GM19043 (cell line): ENCODE data around the gene FMOD.

Experiments
- ATAC-seq: cut with Tn5 transposase; IDR thresholded peaks from one replicate; pipeline ENCODE4 v1.9.1; 2021; ENCODE audit warnings: low read depth; ENCODE audit not compliant: unreplicated experiment

FMOD gene

DNA sequence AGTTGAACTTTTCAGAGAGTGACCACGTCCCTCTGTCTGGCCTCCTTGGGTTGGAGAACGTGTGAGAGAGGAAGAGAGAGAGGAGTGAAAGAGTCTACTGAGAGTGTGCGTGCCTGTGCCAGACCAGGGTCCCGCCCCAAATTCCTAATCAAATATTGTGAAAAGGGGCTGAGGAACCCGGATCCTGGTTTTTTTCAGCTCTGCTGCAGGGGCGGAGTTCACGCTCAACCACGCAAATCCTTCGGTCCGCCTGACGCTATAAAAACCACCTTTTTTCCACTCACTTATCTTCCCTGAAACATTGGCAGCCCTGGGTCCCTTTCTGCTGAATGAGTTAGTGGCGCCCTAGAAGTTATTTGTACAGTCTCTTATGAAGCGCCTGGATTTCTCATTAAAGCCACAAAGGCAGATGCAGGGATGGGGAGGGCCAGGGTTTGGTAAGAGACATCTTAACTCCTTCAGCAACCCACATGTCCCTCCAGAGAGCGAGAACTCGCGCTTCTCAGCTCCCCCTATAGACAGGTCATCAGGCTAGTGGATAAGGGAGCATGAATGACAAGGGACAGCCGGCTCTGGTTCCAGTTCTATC, at the start of gene FMOD:
Gene FMOD (minus strand): TSS at position 86 of the 589 bp plus-strand sequence. CDS start 2,852 bp downstream, outside the sequence.
- no peak for ATAC-seq

GRCh38 chr1:203396595-203397194, 45.8 kb upstream of the FMOD start:
- no peak for ATAC-seq

GRCh38 chr1:203395751-203396150, 44.8 kb upstream of the FMOD start:
- ATAC-seq: no peak

GRCh38 chr1:203390298-203390697, 39.4 kb upstream of the FMOD start:
- ATAC-seq: no peak

DNA sequence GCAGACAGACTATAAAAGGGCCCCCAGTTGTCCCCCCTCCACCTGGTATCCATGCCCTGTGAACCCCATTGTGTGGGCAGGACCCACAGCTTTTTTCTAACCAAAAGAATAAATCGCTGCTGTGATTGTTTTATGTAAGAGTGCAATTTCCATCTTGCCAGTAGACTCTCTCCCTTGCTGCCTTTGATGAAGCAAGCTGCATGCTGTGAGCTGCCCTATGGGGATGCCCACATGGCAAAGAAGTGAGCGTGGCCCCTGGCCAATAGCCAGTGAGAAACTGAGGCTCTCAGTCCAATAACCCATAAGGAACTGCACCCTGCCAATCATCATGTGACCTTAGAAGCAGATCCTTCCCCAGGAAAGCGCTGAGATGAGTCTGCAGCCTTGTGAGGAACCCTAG, 37.8 kb upstream of the FMOD start:
- ATAC-seq: no peak

DNA sequence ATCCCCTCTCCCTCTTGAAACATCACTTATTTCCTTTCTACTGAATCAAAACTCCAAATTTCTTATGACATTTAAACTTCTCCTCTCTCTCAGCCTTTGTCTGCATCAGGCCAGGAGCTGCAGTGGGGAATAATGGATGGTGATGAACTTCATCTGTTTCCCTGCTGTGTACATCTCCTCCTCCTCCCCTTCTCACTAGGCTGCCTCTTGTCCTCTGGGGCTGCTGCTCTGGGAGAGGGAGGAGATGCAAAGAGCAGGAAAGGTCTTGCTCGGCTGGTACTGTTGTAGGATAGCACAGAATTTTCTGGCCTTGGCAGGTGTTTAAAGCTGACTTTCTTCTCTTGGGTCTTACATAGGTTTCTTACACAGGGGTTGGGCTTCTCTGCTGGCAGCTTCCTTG, 31.1 kb upstream of the FMOD start:
- ATAC-seq: no peak

GRCh38 chr1:203381151-203381751, 30.3 kb upstream of the FMOD start:
- peak; percentile 82 for ATAC-seq

- peak; percentile 34 for ATAC-seq
These were observed 29.7 kb upstream of the FMOD start for GRCh38 chr1:203380420-203381150.

DNA sequence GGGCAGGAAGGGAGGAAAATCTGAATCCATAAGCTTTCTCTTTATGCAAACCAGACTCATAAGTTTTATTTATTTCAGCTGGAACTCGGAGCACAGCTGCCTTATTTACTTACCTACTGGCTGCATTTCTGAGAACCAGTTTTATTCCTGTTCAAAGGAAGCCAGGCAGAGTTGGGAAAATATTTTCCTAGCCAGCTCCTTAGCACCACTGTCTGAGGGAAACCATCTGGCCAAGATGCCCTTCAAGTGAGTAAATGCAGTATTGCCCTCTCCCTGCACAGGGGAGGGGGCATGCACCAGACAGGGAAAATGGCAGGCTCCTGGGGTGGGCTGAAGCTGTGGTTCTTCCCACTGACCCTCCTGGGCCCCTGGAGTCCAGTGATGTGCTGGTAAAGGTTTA, 28.9 kb upstream of the FMOD start:
- no peak for ATAC-seq

DNA sequence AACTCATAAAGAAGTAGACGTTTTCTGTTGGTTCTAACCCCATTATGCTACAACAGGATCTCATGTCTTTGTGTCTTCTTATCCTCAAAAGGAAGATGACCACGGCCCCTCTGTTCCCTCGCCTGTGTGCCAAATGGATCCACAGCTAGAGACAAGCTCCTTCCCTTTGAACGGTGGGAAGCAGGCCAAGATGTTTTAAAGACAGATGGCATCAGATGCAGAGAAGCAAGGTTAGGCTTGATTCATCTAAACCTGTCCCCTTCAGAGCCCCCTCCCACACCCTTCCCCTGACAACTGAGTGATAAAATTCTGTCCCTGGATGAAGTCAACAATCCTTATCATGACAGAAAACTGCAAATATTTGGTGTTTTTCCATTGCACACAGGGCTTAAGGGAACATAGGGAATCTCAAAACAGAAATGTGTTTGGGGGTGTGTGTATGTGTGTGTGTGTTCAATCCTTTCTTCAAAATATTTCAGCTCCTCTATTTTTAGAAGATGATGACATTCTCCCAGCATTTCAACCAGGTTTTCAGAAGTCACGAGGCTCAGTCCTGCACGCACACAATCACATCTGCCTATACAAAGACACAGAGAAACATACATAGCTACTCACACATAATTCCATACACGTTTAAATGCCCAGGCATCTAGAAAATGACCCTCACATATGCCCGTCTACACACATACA, 27.8 kb upstream of the FMOD start:
- no peak for ATAC-seq

DNA sequence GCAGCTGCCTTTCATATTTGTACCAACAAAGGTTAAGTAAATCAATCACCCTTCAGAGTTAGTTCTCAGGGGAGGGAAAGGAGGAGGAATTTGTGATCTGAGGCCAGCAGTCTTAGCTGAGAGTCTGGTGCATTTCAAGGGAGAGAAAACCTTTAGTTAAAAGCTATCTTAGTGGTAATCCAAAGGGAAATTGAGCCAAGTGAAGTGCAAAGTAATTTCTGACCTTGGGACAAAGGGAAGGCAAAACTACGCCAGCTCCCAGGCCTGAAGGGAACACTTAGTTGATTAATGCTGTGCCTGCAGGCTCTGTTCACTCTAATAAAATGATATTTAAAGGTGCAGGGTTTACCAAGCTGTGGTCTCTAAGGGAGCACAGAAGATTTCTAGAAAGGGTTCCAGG, 23.1 kb upstream of the FMOD start:
- no peak for ATAC-seq

DNA sequence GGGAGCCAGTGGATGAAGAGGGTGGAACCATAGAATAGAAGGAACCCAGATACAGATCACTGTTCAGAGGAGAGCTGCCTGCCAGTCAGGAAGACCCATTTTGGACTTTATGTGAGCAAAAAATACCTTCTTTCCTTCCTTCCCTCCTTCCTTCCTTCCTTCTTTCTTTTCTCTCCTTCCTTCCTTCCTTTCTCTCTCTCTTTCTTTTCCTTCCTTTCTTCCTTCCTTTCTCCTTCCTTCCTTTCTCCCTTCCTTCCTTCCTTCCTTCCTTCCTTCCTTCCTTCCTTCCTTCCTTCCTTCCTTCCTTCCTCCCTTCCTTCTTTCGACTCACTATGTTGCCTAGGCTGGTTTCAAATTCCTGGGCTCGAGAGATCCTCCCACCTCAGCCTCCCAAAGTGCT, 22.1 kb upstream of the FMOD start:
- ATAC-seq: no peak

DNA sequence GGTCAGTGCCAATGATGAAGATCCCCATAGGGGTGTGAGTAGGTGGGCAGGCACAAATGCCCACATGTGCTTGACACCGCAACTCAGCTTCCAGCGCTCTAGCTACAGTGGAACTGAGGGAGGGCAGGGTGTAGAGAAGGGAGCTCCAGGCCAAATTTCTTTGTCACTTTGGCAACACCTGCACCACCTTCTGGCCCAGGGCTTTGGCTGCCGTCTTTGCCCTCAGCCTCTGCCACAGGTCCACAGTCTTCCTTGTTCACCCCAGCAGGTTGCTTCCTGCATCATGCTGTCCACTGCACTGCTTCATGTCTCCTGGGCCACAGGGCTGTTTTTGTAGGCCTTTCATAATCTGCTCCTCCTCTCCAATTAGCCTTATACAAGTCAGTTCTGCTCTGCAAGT, 20.4 kb upstream of the FMOD start:
- ATAC-seq: no peak

- ATAC-seq: no peak
These were observed 18.7 kb upstream of the FMOD start for GRCh38 chr1:203369666-203370065.

- no peak for ATAC-seq
These were observed 17.9 kb upstream of the FMOD start for GRCh38 chr1:203368624-203369451.

DNA sequence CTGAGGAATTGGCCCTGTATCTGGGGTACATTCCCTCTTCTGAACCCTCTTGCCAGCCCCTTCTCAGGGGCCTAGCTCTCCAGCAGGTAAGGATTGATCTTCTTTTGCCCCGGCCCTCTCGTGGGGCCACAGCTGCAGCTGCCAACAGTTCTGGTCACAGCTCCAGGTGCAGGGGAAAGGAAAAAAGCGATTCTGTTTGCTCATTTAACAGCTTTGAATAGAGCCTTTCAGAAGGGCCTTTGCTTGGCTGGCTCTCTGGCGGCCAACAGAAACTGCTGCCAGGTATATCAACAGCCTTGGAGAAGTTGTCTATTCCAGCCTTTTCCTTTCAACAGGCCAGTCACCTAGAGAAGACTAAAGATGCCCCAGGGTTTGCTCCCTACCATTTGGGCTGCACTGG, 16.1 kb upstream of the FMOD start:
- ATAC-seq: no peak

- ATAC-seq: no peak
These were observed 15.6 kb upstream of the FMOD start for GRCh38 chr1:203366476-203366875.

GRCh38 chr1:203364806-203365205, 13.9 kb upstream of the FMOD start:
- ATAC-seq: no peak

DNA sequence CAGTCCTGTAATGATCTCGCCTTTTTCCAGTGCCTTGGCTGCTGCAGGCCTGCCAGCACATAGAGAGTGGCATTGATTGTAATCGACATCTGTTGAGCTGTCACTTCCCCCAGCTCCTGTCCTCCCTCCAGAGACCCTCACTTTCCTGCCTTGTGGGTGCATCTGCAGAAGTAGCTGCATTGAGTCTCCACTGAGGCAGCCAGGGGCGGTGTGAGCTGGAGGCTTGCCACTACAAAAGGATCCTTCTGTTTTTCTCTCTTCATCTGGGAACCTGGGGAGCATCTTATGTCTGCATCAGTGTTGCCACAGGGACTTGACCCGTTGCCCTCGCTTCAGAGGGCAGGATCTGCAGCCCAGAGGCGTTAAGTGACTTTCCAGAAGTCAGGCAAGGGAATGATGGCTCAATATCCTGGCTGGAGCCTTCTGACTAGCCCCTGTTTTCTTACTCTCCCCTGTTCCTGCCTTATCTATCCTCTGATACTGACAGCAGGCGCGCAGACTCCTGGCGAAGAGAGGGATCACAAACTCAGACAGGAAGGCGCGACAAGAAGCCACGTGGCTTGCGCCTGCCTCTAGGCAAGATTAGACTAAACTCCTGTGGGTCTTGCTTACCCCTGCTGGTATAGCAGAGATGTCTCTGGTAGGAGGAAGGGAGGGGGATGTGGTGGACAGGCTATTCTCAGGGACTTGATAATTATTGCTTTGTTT, 13.3 kb upstream of the FMOD start:
- ATAC-seq: no peak

DNA sequence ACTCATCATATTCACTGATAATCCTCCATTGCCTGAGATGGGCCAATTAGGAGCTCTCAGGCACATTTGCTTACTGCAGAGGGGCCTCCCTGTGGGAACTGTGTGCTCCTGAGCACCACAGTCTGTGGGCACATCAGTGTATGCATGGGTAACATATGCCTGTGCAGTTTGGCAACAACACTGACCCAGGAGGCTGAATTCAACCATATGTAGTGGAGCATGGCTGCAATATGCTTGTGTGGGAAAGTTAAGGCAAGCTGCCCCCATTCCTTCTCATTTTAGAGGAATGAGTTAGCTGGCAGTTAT, 11.8 kb upstream of the FMOD start:
- no peak for ATAC-seq
